Measurements from ENCODE around the gene RASGRP4.

Gene RASGRP4

GRCh38 chr19:38417146-38417543, 8.9 kb downstream of the RASGRP4 start:
- no peak for TF ChIP-seq ARNTL (CRISPR knock-in tag; IDR thresholded peaks at IDR 0.05; ENCODE audit: borderline replicate concordance, low read depth)
- no peak for TF ChIP-seq ZFP30 (CRISPR knock-in tag; IDR thresholded peaks at IDR 0.05)
- TF ChIP-seq CSRNP3 (CRISPR knock-in tag; IDR thresholded peaks at IDR 0.05) = no peak
- TF ChIP-seq RARB (CRISPR knock-in tag; IDR thresholded peaks at IDR 0.05) = no peak
- TF ChIP-seq OSR1 (CRISPR knock-in tag; IDR thresholded peaks at IDR 0.05) = no peak
- TF ChIP-seq TCF4 (CRISPR knock-in tag; IDR thresholded peaks at IDR 0.05; ENCODE audit: borderline replicate concordance) = no peak
- TF ChIP-seq BACH2 (CRISPR knock-in tag; IDR thresholded peaks at IDR 0.05; ENCODE audit: borderline replicate concordance) = no peak
- TF ChIP-seq POU6F1 (CRISPR knock-in tag; IDR thresholded peaks at IDR 0.05; ENCODE audit: borderline replicate concordance, low read depth) = no peak
- TF ChIP-seq ZC3H10 (CRISPR knock-in tag; IDR thresholded peaks at IDR 0.05) = no peak
- no peak for TF ChIP-seq SNAI2 (CRISPR knock-in tag; IDR thresholded peaks at IDR 0.05)
- TF ChIP-seq GLIS3 (CRISPR knock-in tag; IDR thresholded peaks at IDR 0.05) = no peak
- no peak for TF ChIP-seq CSDC2 (CRISPR knock-in tag; IDR thresholded peaks at IDR 0.05)
- no peak for TF ChIP-seq ISL1 (CRISPR knock-in tag; IDR thresholded peaks at IDR 0.05)
- no peak for ATAC-seq

- no peak for TF ChIP-seq ARNTL (CRISPR knock-in tag; IDR thresholded peaks at IDR 0.05; ENCODE audit: borderline replicate concordance, low read depth)
- TF ChIP-seq ZFP30 (CRISPR knock-in tag; IDR thresholded peaks at IDR 0.05) = no peak
- TF ChIP-seq ZNF8 (CRISPR knock-in tag; IDR thresholded peaks at IDR 0.05) = no peak
- TF ChIP-seq PPARA (CRISPR knock-in tag; IDR thresholded peaks at IDR 0.05; ENCODE audit: borderline replicate concordance) = no peak
- TF ChIP-seq, protein P1, sequence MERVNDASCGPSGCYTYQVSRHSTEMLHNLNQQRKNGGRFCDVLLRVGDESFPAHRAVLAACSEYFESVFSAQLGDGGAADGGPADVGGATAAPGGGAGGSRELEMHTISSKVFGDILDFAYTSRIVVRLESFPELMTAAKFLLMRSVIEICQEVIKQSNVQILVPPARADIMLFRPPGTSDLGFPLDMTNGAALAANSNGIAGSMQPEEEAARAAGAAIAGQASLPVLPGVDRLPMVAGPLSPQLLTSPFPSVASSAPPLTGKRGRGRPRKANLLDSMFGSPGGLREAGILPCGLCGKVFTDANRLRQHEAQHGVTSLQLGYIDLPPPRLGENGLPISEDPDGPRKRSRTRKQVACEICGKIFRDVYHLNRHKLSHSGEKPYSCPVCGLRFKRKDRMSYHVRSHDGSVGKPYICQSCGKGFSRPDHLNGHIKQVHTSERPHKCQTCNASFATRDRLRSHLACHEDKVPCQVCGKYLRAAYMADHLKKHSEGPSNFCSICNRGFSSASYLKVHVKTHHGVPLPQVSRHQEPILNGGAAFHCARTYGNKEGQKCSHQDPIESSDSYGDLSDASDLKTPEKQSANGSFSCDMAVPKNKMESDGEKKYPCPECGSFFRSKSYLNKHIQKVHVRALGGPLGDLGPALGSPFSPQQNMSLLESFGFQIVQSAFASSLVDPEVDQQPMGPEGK (CRISPR knock-in tag; IDR thresholded peaks at IDR 0.05; ENCODE audit: borderline replicate concordance) = no peak
- no peak for TF ChIP-seq ESRRG (CRISPR knock-in tag; IDR thresholded peaks at IDR 0.05)
- no peak for TF ChIP-seq ZNF565 (CRISPR knock-in tag; conservative IDR thresholded peaks at IDR 0.05; ENCODE audit: low read depth)
- ATAC-seq = no peak
Measured at GRCh38 chr19:38413416-38413815, 12.6 kb downstream of the RASGRP4 start.

DNA sequence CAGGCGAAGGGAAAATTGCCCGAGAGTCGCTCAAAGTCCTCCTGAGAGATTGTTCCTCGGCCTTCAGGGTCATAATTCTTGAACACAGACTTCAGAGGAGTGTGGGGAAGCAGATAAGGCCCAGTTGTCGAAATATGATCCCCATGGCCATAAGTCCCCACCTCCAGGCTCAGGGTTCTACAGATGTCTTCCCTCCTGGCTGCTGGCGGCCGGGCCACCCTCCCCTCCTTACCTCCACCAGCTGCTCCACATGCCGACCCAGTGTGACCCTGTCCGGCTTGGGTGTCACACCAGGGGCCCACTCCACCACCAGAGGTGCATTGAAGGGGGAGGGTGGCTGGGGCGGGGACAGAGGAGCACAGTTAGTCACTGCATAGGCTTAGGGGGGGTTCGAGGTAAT, 13.1 kb downstream of the RASGRP4 start:
- no peak for TF ChIP-seq PPARA (CRISPR knock-in tag; IDR thresholded peaks at IDR 0.05; ENCODE audit: borderline replicate concordance)
- TF ChIP-seq ZC3H10 (CRISPR knock-in tag; IDR thresholded peaks at IDR 0.05) = no peak
- no peak for TF ChIP-seq ZNF70 (CRISPR knock-in tag; IDR thresholded peaks at IDR 0.05)
- no peak for TF ChIP-seq ZFP3 (CRISPR knock-in tag; IDR thresholded peaks at IDR 0.05)
- no peak for TF ChIP-seq CSRNP3 (CRISPR knock-in tag; IDR thresholded peaks at IDR 0.05)
- no peak for TF ChIP-seq POU6F1 (CRISPR knock-in tag; IDR thresholded peaks at IDR 0.05; ENCODE audit: borderline replicate concordance, low read depth)
- no peak for TF ChIP-seq ISL1 (CRISPR knock-in tag; IDR thresholded peaks at IDR 0.05)
- no peak for ATAC-seq

DNA sequence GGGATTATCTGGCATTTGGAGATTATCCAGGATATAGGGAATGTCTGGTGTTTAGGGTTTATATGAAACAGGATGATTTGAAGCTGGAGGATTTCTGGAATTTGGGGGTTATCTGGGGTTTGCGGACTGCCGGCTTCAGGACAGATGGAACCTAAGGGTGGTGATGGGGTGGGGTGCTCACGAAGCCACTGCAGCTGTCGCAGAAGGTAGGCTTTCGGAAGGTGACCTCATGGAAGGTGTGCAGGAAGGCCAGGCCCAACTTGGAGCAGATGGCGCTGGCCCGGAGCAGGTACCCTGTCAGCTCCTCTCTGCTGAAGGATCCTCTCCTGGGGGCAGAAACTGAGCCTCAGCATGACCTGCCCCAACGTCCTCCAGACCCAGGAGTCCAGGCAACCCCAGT, 13.5 kb downstream of the RASGRP4 start:
- ATAC-seq = no peak
- TF ChIP-seq POU6F1 (CRISPR knock-in tag; IDR thresholded peaks at IDR 0.05; ENCODE audit: borderline replicate concordance, low read depth) (no peak), CSRNP3 (CRISPR knock-in tag; IDR thresholded peaks at IDR 0.05) (no peak), RARB (CRISPR knock-in tag; IDR thresholded peaks at IDR 0.05) (no peak), ZFP30 (CRISPR knock-in tag; IDR thresholded peaks at IDR 0.05) (no peak), TOX (CRISPR knock-in tag; IDR thresholded peaks at IDR 0.05; ENCODE audit: borderline replicate concordance) (no peak), CSDC2 (CRISPR knock-in tag; IDR thresholded peaks at IDR 0.05) (no peak), ARNTL (CRISPR knock-in tag; IDR thresholded peaks at IDR 0.05; ENCODE audit: borderline replicate concordance, low read depth) (no peak), GLIS3 (CRISPR knock-in tag; IDR thresholded peaks at IDR 0.05) (no peak), TCF4 (CRISPR knock-in tag; IDR thresholded peaks at IDR 0.05; ENCODE audit: borderline replicate concordance) (no peak), ESRRG (CRISPR knock-in tag; IDR thresholded peaks at IDR 0.05) (no peak), ZNF565 (CRISPR knock-in tag; conservative IDR thresholded peaks at IDR 0.05; ENCODE audit: low read depth) (no peak), SNAI2 (CRISPR knock-in tag; IDR thresholded peaks at IDR 0.05) (no peak)
- TF ChIP-seq, protein P1 (CRISPR knock-in tag; IDR thresholded peaks at IDR 0.05; ENCODE audit: borderline replicate concordance) = no peak
